HUES64 (cell line): ENCODE measurements around the gene ATIC.
"Not testable (repeated sequence)": the region's sequence is repeated elsewhere in the genome, so short reads cannot be mapped to it uniquely, and the experiment has no call there.

Experiments
- H3K27ac ChIP-seq: 2 replicates; pipeline ENCODE4 v1.7.0; 2013; ENCODE audit warnings: low read depth, low read length, inconsistent platforms
- H3K27me3 ChIP-seq: 2 replicates; pipeline ENCODE4 v1.6.1; 2013; ENCODE audit warnings: mild to moderate bottlenecking, low read length; ENCODE audit not compliant: insufficient read depth
- H3K36me3 ChIP-seq: 2 replicates; pipeline ENCODE4 v1.6.1; 2013; ENCODE audit warnings: mild to moderate bottlenecking, low read length; ENCODE audit not compliant: insufficient read depth
- H3K4me1 ChIP-seq: 2 replicates; pipeline ENCODE4 v1.6.1; 2013; ENCODE audit warnings: mild to moderate bottlenecking, low read length, moderate library complexity; ENCODE audit not compliant: insufficient read depth
- H3K4me3 ChIP-seq: 2 replicates; pipeline ENCODE4 v1.5.1; 2013; ENCODE audit warnings: mild to moderate bottlenecking, low read length, moderate library complexity
- H3K9ac ChIP-seq: 2 replicates; pipeline ENCODE4 v1.6.1; 2013; ENCODE audit warnings: mild to moderate bottlenecking, low read depth, low read length
- H3K9me3 ChIP-seq: 2 replicates; pipeline ENCODE4 v1.6.1; 2013; ENCODE audit warnings: low read depth, low read length; ENCODE audit not compliant: insufficient read depth
- WGBS: fragments of 150-250, 120-280 bp; methylation state at CpG from one replicate; pipeline ENCODE4 v1.1.7; 2013; ENCODE audit warnings: missing lambda C conversion rate; 5-methylcytosine and 5-hydroxymethylcytosine counted together

ATIC gene

DNA sequence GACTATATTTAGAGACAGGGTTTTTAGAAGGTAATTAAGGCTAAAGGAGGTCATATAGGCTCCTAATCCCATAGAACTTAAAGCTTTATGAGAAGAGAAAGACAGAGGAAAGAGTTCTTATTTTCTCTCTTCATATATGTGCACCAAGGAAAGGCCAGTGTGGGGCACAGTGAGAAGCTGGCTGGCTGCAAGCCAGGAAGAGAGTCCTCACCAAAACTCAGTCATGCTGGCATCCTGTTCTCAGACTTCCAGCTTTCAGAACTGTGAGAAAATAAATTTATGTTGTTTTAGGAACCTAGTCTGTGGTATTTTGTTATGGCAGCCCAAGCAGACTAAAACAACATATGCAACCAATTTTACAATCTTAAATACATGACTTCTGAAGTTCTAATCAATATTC, 31.5 kb upstream of the ATIC start:
- H3K36me3 ChIP-seq, result no peaks in the 10 kb centered on the region
- no peaks in the 10 kb centered on the region for H3K27me3 ChIP-seq
- no peak overlapping the region for H3K4me3 ChIP-seq
- H3K9me3 ChIP-seq, result no peaks in the 10 kb centered on the region
- no peak overlapping the region for H3K9ac ChIP-seq
- H3K27ac ChIP-seq, result no peak overlapping the region
- no peaks in the 10 kb centered on the region for H3K4me1 ChIP-seq

DNA sequence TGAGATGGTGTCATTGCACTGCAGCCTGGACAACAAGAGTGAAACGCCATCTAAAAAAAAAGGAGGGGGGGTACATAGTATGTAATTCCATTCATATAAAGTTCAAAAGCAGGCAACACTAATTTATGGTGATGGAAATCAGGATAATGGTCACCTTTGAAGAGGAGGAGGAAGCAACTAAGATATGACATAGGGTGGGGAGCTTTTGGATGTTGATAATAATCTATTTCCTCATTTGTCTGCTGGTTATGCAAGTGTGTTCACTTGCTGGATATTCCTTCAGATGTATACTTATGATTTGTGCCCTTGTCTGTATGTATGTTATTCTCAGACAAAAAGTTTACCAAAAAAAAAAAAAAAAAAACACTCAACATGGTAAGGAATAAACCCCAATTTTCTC, 28.6 kb upstream of the ATIC start:
- no peaks in the 10 kb centered on the region for H3K4me1 ChIP-seq
- no peaks in the 10 kb centered on the region for H3K9me3 ChIP-seq
- H3K4me3 ChIP-seq, result no peak overlapping the region
- no CpG with 5 or more reads among the region's 1 CpG for WGBS
- H3K27ac ChIP-seq, result no peak overlapping the region
- no peaks in the 10 kb centered on the region for H3K36me3 ChIP-seq
- H3K9ac ChIP-seq, result no peak overlapping the region
- H3K27me3 ChIP-seq, result no peaks in the 10 kb centered on the region

DNA sequence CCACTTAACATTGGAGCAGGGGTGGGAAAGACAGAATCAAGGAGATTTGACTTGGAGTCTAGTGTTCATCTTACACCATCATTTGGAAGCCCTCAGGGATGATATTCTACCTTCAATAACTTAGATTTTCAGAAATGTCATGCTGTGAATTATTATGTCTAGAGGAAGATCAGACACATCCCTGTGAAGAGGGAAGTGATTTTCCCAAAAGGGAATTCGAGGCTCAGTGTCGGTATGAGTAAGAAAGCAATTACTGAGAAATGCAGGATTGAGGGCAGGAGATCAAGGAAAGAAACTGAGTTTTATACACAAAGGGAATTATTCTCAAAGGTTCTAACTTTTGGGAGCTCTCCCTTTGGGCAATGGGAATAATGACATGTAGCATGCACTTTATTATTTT, 25.6 kb upstream of the ATIC start:
- H3K4me1 ChIP-seq, result no peaks in the 10 kb centered on the region
- WGBS, result 92% methylated on average over 2 of the region's 2 CpGs
- no peaks in the 10 kb centered on the region for H3K9me3 ChIP-seq
- H3K4me3 ChIP-seq, result no peak overlapping the region
- no peaks in the 10 kb centered on the region for H3K36me3 ChIP-seq
- H3K9ac ChIP-seq, result no peak overlapping the region
- no peaks in the 10 kb centered on the region for H3K27me3 ChIP-seq
- no peak overlapping the region for H3K27ac ChIP-seq

DNA sequence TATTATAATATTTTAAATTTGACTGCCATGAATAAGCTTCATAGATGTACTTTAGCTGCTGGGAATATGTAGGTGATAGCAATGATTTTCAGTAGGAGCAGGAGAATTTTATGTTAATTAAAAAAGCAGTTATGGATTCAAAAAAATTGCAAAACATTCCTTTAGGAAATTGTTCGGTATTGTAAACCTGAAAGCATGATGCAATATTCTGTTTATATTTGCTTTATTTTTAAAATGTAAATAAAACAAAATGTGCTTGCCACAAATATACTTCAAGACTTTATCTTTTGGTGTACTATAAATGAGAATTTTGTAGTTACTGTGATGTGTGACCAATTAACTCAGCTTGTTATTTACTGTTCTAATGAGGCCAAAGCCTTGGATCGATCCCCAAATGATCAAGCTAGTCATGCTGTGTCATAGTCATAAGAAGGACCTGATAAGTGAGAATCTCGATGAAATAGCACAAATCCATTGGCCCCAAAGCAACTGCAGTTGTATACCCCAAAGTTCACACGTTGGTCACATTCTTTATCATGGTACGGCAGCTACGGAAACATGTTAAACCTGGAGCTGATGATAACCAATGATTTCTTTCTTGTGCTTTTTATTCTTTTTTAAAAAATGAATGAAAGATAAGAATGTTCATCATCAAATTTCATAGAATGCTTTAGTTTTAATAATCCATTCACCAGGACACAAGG, 23.6 kb upstream of the ATIC start:
- Histone ChIP-seq H3K27ac (no peak overlapping the region), H3K4me3 (no peak overlapping the region), H3K9me3 (no peaks in the 10 kb centered on the region), H3K4me1 (no peaks in the 10 kb centered on the region), H3K9ac (no peak overlapping the region), H3K36me3 (no peaks in the 10 kb centered on the region), H3K27me3 (no peaks in the 10 kb centered on the region)
- 92% methylated on average over 6 of the region's 6 CpGs for WGBS

DNA sequence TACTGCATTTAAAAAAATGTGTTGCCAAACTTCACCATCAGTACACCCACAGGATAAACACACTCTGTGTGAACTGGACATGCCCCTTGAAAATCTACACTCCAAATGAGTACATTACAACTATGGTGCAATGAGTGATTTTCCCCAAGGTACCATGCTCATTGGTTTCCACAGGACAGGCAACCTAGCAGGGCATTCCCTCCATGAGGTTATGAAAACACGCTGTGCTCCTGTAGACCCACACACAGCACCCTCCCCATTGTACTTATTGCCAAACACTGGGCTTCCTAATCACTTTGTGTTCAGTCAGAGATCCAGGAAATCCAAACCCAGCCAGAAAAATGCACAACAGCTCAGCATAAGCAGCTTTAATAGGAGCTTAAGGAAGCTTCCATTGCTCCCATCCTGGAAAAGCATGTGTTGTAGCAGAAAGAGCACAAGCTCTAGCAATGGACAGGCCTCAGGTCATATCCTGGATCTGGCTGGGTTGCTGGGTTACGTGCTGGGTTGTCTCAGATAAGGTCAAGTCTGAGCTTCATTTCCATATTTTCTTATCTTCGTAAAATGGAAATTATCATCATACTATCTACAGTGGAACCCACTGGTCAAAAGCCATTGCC, 20.8 kb upstream of the ATIC start:
- 95% methylated on average over 3 of the region's 3 CpGs for WGBS

DNA sequence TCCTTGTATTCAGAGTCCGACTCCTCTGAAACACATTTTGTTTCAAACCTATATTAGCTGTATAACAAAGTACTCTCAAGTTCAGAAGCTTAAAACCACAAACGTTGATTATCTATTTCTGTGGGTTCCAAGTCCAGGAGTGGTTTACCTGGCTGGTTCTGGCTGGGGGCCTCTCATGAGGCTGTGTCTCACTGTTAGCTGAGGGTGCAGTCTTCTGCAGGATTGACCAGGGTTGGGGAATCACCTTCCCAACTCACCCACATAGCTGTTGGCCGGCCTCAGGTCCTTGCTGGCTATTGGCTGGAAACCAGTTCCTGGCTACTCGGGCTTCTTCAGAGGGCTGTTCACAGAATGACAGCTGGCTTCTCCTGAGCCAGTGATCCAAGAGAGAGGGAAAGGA, 18.0 kb upstream of the ATIC start:
- WGBS, result 95% methylated on average over 4 of the region's 4 CpGs
- no peak overlapping the region for H3K9ac ChIP-seq

More for the DNA sequence above, 20.8 kb upstream of the ATIC start:
- H3K4me1 ChIP-seq, result no peaks in the 10 kb centered on the region
- no peaks in the 10 kb centered on the region for H3K27me3 ChIP-seq
- H3K9ac ChIP-seq, result no peak overlapping the region
- no peaks in the 10 kb centered on the region for H3K9me3 ChIP-seq
- no peaks in the 10 kb centered on the region for H3K36me3 ChIP-seq
- no peak overlapping the region for H3K27ac ChIP-seq
- H3K4me3 ChIP-seq, result no peak overlapping the region

DNA sequence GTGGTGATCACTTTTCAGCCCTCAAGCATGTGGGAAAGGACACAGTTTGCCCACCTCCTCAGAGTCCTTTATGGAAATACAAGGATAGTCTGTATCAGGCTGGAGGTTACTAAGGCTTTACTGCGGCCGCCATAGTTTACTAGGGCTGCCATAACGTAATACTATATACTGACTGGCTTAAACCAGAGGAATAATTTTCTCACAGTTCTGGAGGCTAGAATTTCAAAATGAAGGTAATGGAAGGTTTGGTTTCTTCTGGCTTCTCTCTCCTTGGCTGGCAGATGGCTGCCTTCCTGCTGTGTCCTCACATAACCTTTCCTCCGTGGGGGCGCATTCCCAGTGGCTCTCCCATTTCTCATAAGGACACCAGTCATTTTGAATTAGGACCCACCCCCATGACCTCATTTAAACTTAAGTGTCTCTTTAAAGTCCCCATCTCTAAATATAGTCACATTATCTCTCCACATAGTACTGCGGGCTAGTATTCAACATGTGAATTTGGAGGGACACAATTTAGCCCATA, 12.5 kb upstream of the ATIC start:
- no peak overlapping the region for H3K4me3 ChIP-seq
- no peak overlapping the region for H3K9ac ChIP-seq
- peaks cover 8% of the 10 kb centered on the region; the same call in 1 of the 2 replicates for H3K9me3 ChIP-seq
- no peaks in the 10 kb centered on the region for H3K36me3 ChIP-seq
- 92% methylated on average over 6 of the region's 6 CpGs for WGBS
- H3K27me3 ChIP-seq, result no peaks in the 10 kb centered on the region
- no peaks in the 10 kb centered on the region for H3K4me1 ChIP-seq
- no peak overlapping the region for H3K27ac ChIP-seq

More for the DNA sequence above, 18.0 kb upstream of the ATIC start:
- Histone ChIP-seq H3K27ac (no peak overlapping the region), H3K27me3 (no peaks in the 10 kb centered on the region), H3K36me3 (no peaks in the 10 kb centered on the region), H3K9me3 (no peaks in the 10 kb centered on the region), H3K4me3 (no peak overlapping the region), H3K4me1 (no peaks in the 10 kb centered on the region)

DNA sequence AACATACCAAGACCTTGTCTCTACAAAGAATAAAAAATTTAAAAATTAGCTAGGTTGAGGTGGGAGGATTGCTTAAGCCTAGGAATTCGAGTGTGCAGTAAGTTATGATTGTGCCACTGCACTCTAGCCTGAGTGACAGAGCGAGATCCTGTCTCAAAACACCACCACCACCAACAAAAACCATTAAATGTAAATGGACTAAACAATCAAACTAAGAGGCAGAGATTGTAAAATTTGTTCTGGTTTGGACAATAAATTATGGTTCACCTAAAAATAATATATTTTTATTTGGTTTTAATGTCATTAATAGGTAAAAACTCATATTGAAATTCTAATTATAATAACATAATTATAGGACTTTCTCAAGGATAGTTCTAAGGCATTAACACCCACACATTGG, 9.9 kb upstream of the ATIC start:
- no peaks in the 10 kb centered on the region for H3K27me3 ChIP-seq
- H3K4me3 ChIP-seq, result no peak overlapping the region
- H3K9me3 ChIP-seq, result peaks cover 8% of the 10 kb centered on the region; the same call in 1 of the 2 replicates
- no CpG with 5 or more reads among the region's 2 CpGs for WGBS
- no peaks in the 10 kb centered on the region for H3K4me1 ChIP-seq
- no peak overlapping the region for H3K27ac ChIP-seq
- H3K36me3 ChIP-seq, result no peaks in the 10 kb centered on the region
- no peak overlapping the region for H3K9ac ChIP-seq

DNA sequence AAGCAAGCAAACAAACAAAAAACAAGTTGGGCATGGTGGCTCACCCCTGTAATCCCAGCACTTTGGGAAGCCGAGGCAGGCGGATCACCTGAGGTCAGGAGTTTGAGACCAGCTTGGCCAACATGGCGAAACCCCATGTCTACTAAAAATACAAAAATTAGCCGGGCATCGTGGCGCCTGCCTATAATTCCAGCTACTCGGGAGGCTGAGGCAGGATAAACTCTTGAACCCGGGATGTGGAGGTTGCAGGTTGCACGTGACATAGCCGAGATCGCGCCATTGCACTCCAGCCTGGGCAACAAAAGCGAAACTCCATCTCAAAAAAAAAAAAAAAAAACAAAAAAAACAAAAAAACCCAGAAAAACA, 617 bp upstream of the ATIC start:
- H3K27ac ChIP-seq, H3K9me3 ChIP-seq, H3K4me1 ChIP-seq, H3K27me3 ChIP-seq: not testable (repeated sequence)
- Histone ChIP-seq H3K9ac (peak overlapping the region; percentile 89; the same call in 1 of the 2 replicates), H3K36me3 (peaks cover 33% of the 10 kb centered on the region), H3K4me3 (peak overlapping the region; percentile 65)
- 86% methylated on average over 10 of the region's 13 CpGs for WGBS

DNA sequence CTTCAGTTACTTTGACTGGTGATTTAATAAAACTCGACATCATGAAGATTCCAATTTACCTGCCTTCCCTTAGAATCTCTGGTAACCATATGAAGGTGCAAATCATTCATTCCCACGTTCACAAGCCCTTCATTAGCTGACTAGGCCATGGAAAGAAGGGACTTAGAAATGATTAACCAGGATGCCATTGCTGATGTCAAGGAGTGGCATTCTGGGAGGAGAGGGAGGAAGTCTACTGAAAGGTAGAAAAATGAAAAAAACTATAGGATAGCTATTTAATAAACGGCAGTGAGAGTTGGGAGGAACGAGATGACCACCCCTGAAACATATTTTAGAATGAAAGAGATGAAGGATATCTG, 1.4 kb downstream of the ATIC start:
- no peak overlapping the region for H3K27ac ChIP-seq
- H3K36me3 ChIP-seq, result peaks cover 53% of the 10 kb centered on the region
- H3K9me3 ChIP-seq, result no peaks in the 10 kb centered on the region
- peaks cover 7% of the 10 kb centered on the region; the same call in 1 of the 2 replicates for H3K4me1 ChIP-seq
- no peaks in the 10 kb centered on the region for H3K27me3 ChIP-seq
- no peak overlapping the region; the same call in 1 of the 2 replicates for H3K9ac ChIP-seq
- peak overlapping the region; percentile 65 for H3K4me3 ChIP-seq
- WGBS, result 93% methylated on average over 4 of the region's 4 CpGs

DNA sequence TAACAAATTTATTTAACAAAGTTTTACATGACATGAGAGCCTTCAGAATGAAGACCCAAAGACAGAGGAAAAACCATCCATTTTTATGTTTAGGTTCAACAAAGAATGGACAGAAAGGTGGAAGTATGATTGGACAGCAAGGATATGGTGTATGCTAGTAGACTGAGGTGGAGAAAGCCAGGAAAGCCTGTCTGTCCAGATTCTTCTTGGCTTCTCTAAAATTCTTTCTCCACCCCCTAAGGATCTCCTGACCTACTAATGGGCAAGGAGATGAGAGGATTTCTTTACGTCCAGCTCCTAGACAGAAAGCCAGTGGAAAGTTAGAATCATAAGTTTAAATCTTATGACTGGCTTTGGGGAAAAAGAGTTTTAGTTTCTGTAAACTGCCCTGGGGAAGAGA, 3.0 kb downstream of the ATIC start:
- no peaks in the 10 kb centered on the region for H3K27me3 ChIP-seq
- H3K27ac ChIP-seq, result no peak overlapping the region
- H3K9me3 ChIP-seq, result no peaks in the 10 kb centered on the region
- H3K4me1 ChIP-seq, result peaks cover 7% of the 10 kb centered on the region; the same call in 1 of the 2 replicates
- no peak overlapping the region for H3K9ac ChIP-seq
- H3K4me3 ChIP-seq, result no peak overlapping the region
- peaks cover 70% of the 10 kb centered on the region for H3K36me3 ChIP-seq
- WGBS, result 89% methylated on average over 1 of the region's 1 CpG
